ENCODE results near the gene INPP5D.

GRCh38 chr2:233213975-233214374, 153.8 kb downstream of the INPP5D start:
- TF ChIP-seq POLR2A (IDR thresholded peaks at IDR 0.05) (no peak), CTCF (IDR thresholded peaks at IDR 0.05) (no peak)
